ENCODE measurements around the gene LTBP3. TPM values are rescaled to one million over a fixed set of nuclear protein-coding genes. Genes with fewer than 3 reads are reported as not detected.

The LTBP3 gene
- total and polyA plus RNA-seq, 9 of the 15 experiments (the other 6 are each of a cell fraction or from before 2014, with no cell fraction given), result 0.06 to 20.5 (median 4.8) TPM

GRCh38 chr11:65559951-65560537 lies 1.9 kb upstream of the LTBP3 start (continued):
- TF ChIP-seq CHD7 (IDR thresholded peaks at IDR 0.05; ENCODE audit: low read depth, low read length) (no peak), ZEB2 (IDR thresholded peaks at IDR 0.05) (0 out of 2 replicates have a peak, but pooled peaks have one; percentile 29), ZNF77 (CRISPR knock-in tag; IDR thresholded peaks at IDR 0.05) (no peak), SNIP1 (IDR thresholded peaks at IDR 0.05; ENCODE audit: low read depth) (no peak), XRCC5 (IDR thresholded peaks at IDR 0.05; ENCODE audit: low read depth, low read length) (no peak), JUN (IDR thresholded peaks at IDR 0.05; ENCODE audit: borderline replicate concordance, low read depth, low read length) (no peak), JUN (CRISPR knock-in tag; IDR thresholded peaks at IDR 0.05; ENCODE audit: borderline replicate concordance) (no peak), BCL6 (CRISPR knock-in tag; IDR thresholded peaks at IDR 0.05) (no peak), ZNF311 (CRISPR knock-in tag; IDR thresholded peaks at IDR 0.05) (no peak), NFIC (IDR thresholded peaks at IDR 0.05) (peak; percentile 90), ZKSCAN8 (CRISPR knock-in tag; IDR thresholded peaks at IDR 0.05) (no peak), MEIS2 (IDR thresholded peaks at IDR 0.05; ENCODE audit: partially characterized antibody) (no peak), ZBTB1 (CRISPR knock-in tag; IDR thresholded peaks at IDR 0.05; ENCODE audit: borderline replicate concordance, low read depth) (no peak), TARDBP (IDR thresholded peaks at IDR 0.05) (no peak), ZNF263 (CRISPR knock-in tag; IDR thresholded peaks at IDR 0.05; ENCODE audit: borderline replicate concordance) (0 out of 2 replicates have a peak, but pooled peaks have one; percentile 13), HMGXB4 (CRISPR knock-in tag; IDR thresholded peaks at IDR 0.05) (no peak)
